WERI-Rb-1 (cell line): ENCODE measurements around the gene RIMS4.

Source experiments
- DNase-seq: peaks from one replicate; pipeline ENCODE4 v3.0.0-alpha.2; 2020
- H3K27ac ChIP-seq: fragments of 250-450 bp; sonication (Bioruptor Pico); 2 replicates; pipeline ENCODE4 v1.5.1; 2020; ENCODE audit warnings: mild to moderate bottlenecking, moderate library complexity
- H3K27me3 ChIP-seq: fragments of 250-450 bp; sonication (Bioruptor Pico); 2 replicates; pipeline ENCODE4 v1.5.1; 2021; ENCODE audit warnings: mild to moderate bottlenecking, low read depth, moderate library complexity; ENCODE audit not compliant: insufficient read depth, severe bottlenecking
- H3K36me3 ChIP-seq: fragments of 250-450 bp; sonication (Bioruptor Pico); 2 replicates; pipeline ENCODE4 v1.5.1; 2020; ENCODE audit warnings: mild to moderate bottlenecking, moderate library complexity
- H3K4me3 ChIP-seq: 2 replicates; pipeline ENCODE4 v1.5.1; 2011; ENCODE audit warnings: low read depth, mild to moderate bottlenecking, control low read depth, low read length
- H3K9me3 ChIP-seq: fragments of 250-450 bp; sonication (Bioruptor Pico); 2 replicates; pipeline ENCODE4 v1.5.1; 2021; ENCODE audit warnings: mild to moderate bottlenecking, moderate library complexity; ENCODE audit not compliant: severe bottlenecking
- CTCF ChIP-seq: IDR thresholded peaks from 2 replicates; pipeline ENCODE4 v1.5.1; 2011; ENCODE audit warnings: low read depth, mild to moderate bottlenecking, control low read depth, inconsistent platforms, low read length

The RIMS4 gene

GRCh38 chr20:44752099-44752931 lies 58.0 kb downstream of the RIMS4 start:
- H3K27me3 ChIP-seq = no peaks in the 10 kb centered on the region

GRCh38 chr20:44750081-44750805 lies 60.1 kb downstream of the RIMS4 start:
- peak; percentile 37 for TF ChIP-seq CTCF
- no peaks in the 10 kb centered on the region for H3K9me3 ChIP-seq
- H3K4me3 ChIP-seq = no peak overlapping the region
- no peak for DNase-seq
- H3K27me3 ChIP-seq = no peaks in the 10 kb centered on the region
- 0 out of 2 replicates have a peak, but pooled peaks cover 3% of the 10 kb centered on the region for H3K36me3 ChIP-seq
- no peak overlapping the region for H3K27ac ChIP-seq

More at GRCh38 chr20:44752099-44752931, 58.0 kb downstream of the RIMS4 start:
- Histone ChIP-seq H3K4me3 (no peak overlapping the region), H3K36me3 (peaks cover 3% of the 10 kb centered on the region; the same call in 1 of the 2 replicates), H3K27ac (no peak overlapping the region), H3K9me3 (no peaks in the 10 kb centered on the region)
- TF ChIP-seq CTCF = no peak
- DNase-seq = no peak

DNA sequence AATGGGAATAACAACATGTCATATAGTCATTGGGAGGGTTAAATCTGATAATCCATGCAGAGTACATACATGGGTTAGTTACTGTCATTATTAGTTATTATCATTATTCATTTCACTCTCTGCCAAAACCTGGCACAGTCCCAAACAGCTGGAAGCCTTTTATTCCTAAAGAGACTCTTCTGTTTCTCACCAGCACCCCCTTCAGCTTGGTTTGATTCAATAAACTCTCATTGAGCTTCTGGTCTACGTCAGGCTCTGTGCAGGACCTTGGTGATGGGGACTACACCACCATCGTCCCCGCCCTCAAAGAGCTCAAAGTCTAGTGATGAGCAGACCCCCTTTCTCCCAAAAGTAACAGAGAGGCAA lies 62.4 kb downstream of the RIMS4 start:
- 0 out of 2 replicates have a peak, but pooled peaks cover 3% of the 10 kb centered on the region for H3K36me3 ChIP-seq
- no peak for DNase-seq
- H3K27me3 ChIP-seq = no peaks in the 10 kb centered on the region
- no peaks in the 10 kb centered on the region for H3K9me3 ChIP-seq
- H3K4me3 ChIP-seq = no peak overlapping the region
- no peak overlapping the region for H3K27ac ChIP-seq
- no peak for TF ChIP-seq CTCF

DNA sequence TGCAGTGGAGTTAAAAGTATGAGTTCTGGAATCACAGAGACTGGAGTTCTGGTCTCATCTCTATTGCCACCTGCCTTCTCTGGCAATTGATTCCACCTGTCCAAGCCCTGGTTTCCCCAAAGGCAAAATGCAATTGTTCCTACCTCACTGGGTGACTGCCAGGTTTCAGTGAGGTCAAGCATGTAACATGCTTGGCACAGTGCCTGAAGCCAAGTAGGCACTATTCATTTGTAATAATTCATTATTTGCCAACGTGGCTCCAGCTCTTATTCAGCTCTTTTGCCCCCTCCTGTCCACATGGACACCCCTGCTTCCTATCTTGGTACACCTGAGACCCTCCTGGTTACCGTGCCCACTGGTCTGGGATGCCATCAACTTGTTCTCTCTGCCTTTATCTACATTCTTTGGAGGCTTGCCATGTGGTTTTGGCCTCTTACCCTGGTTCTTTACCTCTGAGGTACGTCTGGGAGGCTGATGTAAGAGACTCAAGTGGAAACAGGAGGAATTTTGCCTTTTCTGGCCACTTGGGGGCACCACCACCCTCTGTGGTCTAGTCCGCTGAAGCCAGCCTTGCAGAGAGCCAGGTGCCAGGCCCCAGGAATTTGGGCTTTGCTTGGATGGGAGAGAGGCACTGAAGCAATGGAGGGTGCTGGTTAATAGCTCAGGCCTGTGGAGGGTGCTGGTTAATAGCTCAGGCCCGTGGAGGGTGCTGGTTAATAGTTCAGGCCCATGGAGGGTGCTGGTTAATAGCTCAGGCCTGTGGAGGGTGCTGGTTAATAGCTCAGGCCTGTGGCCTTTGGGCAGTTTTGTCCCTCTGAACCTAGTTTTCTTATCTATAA lies 63.0 kb downstream of the RIMS4 start:
- 0 out of 2 replicates have a peak, but pooled peaks cover 3% of the 10 kb centered on the region for H3K36me3 ChIP-seq
- H3K27me3 ChIP-seq = no peaks in the 10 kb centered on the region
- peak overlapping the region; percentile 28 for H3K27ac ChIP-seq
- DNase-seq = peak; percentile 87
- peak; percentile 81 for TF ChIP-seq CTCF
- no peak overlapping the region for H3K4me3 ChIP-seq
- H3K9me3 ChIP-seq = no peaks in the 10 kb centered on the region

- H3K27ac ChIP-seq = peak overlapping the region; percentile 69
- no peaks in the 10 kb centered on the region for H3K9me3 ChIP-seq
- peak overlapping the region; percentile 41 for H3K4me3 ChIP-seq
- no peak for TF ChIP-seq CTCF
- DNase-seq = no peak
- H3K27me3 ChIP-seq = no peaks in the 10 kb centered on the region
- H3K36me3 ChIP-seq = 0 out of 2 replicates have a peak, but pooled peaks cover 3% of the 10 kb centered on the region
Observed at GRCh38 chr20:44746367-44747165, 63.8 kb downstream of the RIMS4 start.
